Neural progenitor cell (in vitro differentiated cells): ENCODE measurements around the gene FUZ.

Experiments
- CTCF ChIP-seq: fragments of 200-600 bp; sonication (generic); IDR thresholded peaks from 2 replicates; pipeline ENCODE4 v1.5.1; 2017; ENCODE audit warnings: antibody characterized with exemption, mild to moderate bottlenecking
- EZH2 ChIP-seq: fragments of 200-600 bp; sonication (generic); IDR thresholded peaks from 2 replicates; pipeline ENCODE4 v1.6.1; 2017; ENCODE audit warnings: antibody characterized with exemption, mild to moderate bottlenecking, moderate library complexity
- EZH2phosphoT487 ChIP-seq: fragments of 200-600 bp; sonication (generic); IDR thresholded peaks from 2 replicates; pipeline ENCODE4 v1.6.1; 2017; ENCODE audit warnings: antibody characterized with exemption

- TF ChIP-seq CTCF (no peak), EZH2 (no peak), EZH2phosphoT487 (no peak)
These were observed 44.2 kb upstream of the FUZ start for GRCh38 chr19:49857061-49857837.
